K562 (cell line): ENCODE results near the gene C10orf90. TPM values are rescaled to one million over a fixed set of nuclear protein-coding genes. Genes with fewer than 3 reads are reported as not detected.

Source experiments
- MCM7 ChIP-seq, 2 experiments: fragments of 450-650 bp; IDR thresholded peaks; 2 replicates each; pipeline ENCODE4 v1.6.1; 2016 to 2018
- REST ChIP-seq, 2 experiments: fragments of 450-650 bp; formaldehyde crosslinking in 1 of 2; IDR thresholded peaks; 2 replicates each; pipeline versions ENCODE4 v1.4.0 to v1.6.1; 2014 to 2020; ENCODE audit warnings: mild to moderate bottlenecking in 2 of 2, borderline replicate concordance in 1 of 2, low read depth in 1 of 2
- polyA plus RNA-seq, 8 experiments: library from polyadenylated mRNA; depleted of rRNA in 4 of 8; stranded (reverse) in 5 of 8; unstranded in 3 of 8; fragments of >200 nt; fragmentation: Nextera tagmentation in 2 of 8; fragmentation: Illumina TruSeq in 1 of 8; extraction: Ambion mirVana in 2 of 8; extraction: Trizol in 1 of 8; gene quantifications; 2 replicates each; pipeline versions ENCODE4 v1.2.1 to v1.2.3, GENCODE V29; 2011 to 2014; ENCODE audit warnings: inconsistent platforms in 1 of 8, missing spikeins in 1 of 8
- total RNA-seq, 7 experiments: library from RNA; depleted of rRNA in 6 of 7; stranded (reverse); fragments of >200 nt in 6 of 7; fragmentation: Illumina TruSeq in 2 of 7; extraction: Trizol in 2 of 7; gene quantifications; 2 replicates each; pipeline versions ENCODE4 v1.2.1 to v1.2.3, GENCODE V29; 2011 to 2021; ENCODE audit warnings: low replicate concordance in 1 of 7

C10orf90 gene
- total and polyA plus RNA-seq, 9 of the 15 experiments (the other 6 are each of a cell fraction or from before 2014, with no cell fraction given), result not detected

- TF ChIP-seq REST (IDR thresholded peaks at IDR 0.05; ENCODE audit: borderline replicate concordance), result no peak
- no peak for TF ChIP-seq REST (CRISPR knock-in tag; IDR thresholded peaks at IDR 0.05; ENCODE audit: low read depth)
- no peak for TF ChIP-seq MCM7 (IDR thresholded peaks at IDR 0.05)
These were observed 173.5 kb downstream of the C10orf90 start (continued) for GRCh38 chr10:126496771-126497545.
